ENCODE measurements around the gene SYNE3. TPM values are rescaled to one million over a fixed set of nuclear protein-coding genes. Genes with fewer than 3 reads are reported as not detected.
A peak's percentile ranks its signal among the peaks of the same experiment; 100 is the strongest.

SYNE3 gene
- polyA plus RNA-seq, 1 donor (not counting 4 experiments of a cell fraction or from before 2014, with no cell fraction given): 1.0 TPM

DNA sequence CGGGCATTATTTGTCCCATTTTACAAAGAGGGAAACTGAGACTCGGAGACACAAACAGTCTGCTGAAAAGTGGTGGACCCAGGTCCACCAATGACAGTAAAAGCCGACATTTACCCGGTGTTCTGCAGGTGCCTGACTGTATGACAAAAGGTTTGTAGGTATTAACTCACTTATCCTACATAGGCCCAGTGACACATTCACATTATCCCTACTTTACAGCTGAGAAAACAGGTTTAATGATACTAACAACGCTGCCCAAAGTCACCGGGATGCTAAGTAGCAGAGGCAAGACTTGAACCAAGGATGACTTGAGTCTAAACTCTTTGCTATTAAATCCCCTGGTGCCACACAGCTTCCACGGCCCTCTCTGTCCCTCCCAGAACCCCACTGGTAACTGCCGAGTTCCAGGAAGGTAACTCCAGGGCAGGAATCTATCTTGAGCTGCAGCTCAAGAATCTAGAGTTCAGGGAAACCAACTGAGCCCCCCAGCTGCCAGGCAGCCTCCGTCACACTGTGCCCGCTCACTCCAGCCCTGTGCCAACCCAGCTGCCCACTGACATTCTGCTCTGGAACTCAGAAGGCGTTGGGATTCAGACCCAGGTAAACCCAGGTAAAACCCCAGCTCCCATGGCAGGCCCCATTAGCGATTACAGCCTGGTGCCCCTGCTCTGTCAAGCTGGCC is 33.7 kb downstream of the SYNE3 start:
- Histone ChIP-seq H3K27me3 (ENCODE audit: control insufficient read depth, extremely low read depth, insufficient read depth, low read length) (no peaks in the 10 kb centered on the region), H3K27ac (ENCODE audit: control insufficient read depth, insufficient read depth, low read length) (no peak overlapping the region), H3K4me2 (ENCODE audit: control insufficient read depth, extremely low read depth, insufficient read depth, low read depth, low read length) (peak overlapping the region; percentile 59), H3K9ac (ENCODE audit: control insufficient read depth, extremely low read depth, insufficient read depth, low read length) (no peak overlapping the region), H3K4me1 (ENCODE audit: control insufficient read depth, extremely low read depth, insufficient read depth, low read length) (peaks cover 19% of the 10 kb centered on the region), H2AFZ (ENCODE audit: control insufficient read depth, low read length) (no peak overlapping the region), H3K79me2 (ENCODE audit: control insufficient read depth, insufficient read depth, low read length) (no peaks in the 10 kb centered on the region), H3K36me3 (ENCODE audit: control insufficient read depth in 2 of 2, extremely low read depth in 1 of 2, insufficient read depth in 2 of 2, low read length in 2 of 2) (no peaks in the 10 kb centered on the region), H3K9me3 (ENCODE audit: control insufficient read depth, low read depth, low read length) (no peaks in the 10 kb centered on the region), H3K4me3 (ENCODE audit: control insufficient read depth in 2 of 3, extremely low read depth in 1 of 3, insufficient read depth in 2 of 3, low read depth in 1 of 3, low read length in 3 of 3) (no peak overlapping the region), H4K20me1 (ENCODE audit: control insufficient read depth, extremely low read depth, insufficient read depth, low read length) (peaks cover 5% of the 10 kb centered on the region), H3K9me1 (ENCODE audit: control insufficient read depth, extremely low read depth, insufficient read depth, low read length) (peaks cover 7% of the 10 kb centered on the region)
- TF ChIP-seq, protein P1, sequence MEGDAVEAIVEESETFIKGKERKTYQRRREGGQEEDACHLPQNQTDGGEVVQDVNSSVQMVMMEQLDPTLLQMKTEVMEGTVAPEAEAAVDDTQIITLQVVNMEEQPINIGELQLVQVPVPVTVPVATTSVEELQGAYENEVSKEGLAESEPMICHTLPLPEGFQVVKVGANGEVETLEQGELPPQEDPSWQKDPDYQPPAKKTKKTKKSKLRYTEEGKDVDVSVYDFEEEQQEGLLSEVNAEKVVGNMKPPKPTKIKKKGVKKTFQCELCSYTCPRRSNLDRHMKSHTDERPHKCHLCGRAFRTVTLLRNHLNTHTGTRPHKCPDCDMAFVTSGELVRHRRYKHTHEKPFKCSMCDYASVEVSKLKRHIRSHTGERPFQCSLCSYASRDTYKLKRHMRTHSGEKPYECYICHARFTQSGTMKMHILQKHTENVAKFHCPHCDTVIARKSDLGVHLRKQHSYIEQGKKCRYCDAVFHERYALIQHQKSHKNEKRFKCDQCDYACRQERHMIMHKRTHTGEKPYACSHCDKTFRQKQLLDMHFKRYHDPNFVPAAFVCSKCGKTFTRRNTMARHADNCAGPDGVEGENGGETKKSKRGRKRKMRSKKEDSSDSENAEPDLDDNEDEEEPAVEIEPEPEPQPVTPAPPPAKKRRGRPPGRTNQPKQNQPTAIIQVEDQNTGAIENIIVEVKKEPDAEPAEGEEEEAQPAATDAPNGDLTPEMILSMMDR (optimal IDR thresholded peaks at IDR 0.05 in 1 of 3, IDR thresholded peaks at IDR 0.05 in 1 of 3, conservative IDR thresholded peaks at IDR 0.05 in 1 of 3; ENCODE audit: extremely low read depth in 1 of 3, insufficient read depth in 2 of 3, low read length in 3 of 3): no peak
- TF ChIP-seq EZH2 (IDR thresholded peaks at IDR 0.05; ENCODE audit: low read length): no peak
- no peak for FAIRE-seq
- no peak for DNase-seq (ENCODE audit: low read depth, low spot score)
- dilution Hi-C loops (cut with MboI; ENCODE audit: extremely low pct_ligation_motif_present, low sequenced_read_pairs): no loop called here

DNA sequence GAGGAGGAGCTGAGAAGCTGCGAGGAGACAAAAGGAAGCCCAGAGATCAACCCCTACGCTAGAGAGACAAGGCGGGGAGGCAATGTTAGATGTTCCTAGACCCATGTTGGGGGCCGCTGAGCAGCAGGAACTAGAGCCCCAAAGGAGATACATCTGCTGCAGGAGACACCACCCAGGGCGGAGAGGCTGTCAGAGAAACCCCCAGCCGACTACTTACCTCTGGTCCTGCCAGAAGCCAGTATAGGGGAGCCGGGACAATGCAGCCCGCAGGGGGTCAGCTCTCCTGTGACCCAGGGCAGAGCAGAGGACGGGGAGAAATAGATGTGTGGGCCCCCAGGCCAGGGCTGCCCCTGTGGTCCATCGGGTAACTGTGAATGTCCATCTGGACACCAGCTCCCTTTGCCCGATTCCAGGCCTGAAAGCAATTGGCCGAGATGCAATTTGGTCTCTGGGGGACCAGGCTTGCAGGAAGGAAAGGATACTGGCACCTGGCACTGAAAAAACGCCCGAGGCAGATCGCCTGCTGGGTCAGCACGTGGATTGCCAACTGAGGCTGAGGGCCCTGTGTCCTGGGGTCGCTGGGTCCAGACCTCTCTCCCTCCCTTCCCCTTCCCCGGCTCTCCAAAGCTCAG is 34.9 kb downstream of the SYNE3 start:
- H3K4me3 ChIP-seq (ENCODE audit: control insufficient read depth in 2 of 3, extremely low read depth in 1 of 3, insufficient read depth in 2 of 3, low read depth in 1 of 3, low read length in 3 of 3): no peak overlapping the region
- H2AFZ ChIP-seq (ENCODE audit: control insufficient read depth, low read length): no peak overlapping the region
- H3K27me3 ChIP-seq (ENCODE audit: control insufficient read depth, extremely low read depth, insufficient read depth, low read length): no peaks in the 10 kb centered on the region
- H4K20me1 ChIP-seq (ENCODE audit: control insufficient read depth, extremely low read depth, insufficient read depth, low read length): peaks cover 5% of the 10 kb centered on the region
- no peak overlapping the region for H3K27ac ChIP-seq (ENCODE audit: control insufficient read depth, insufficient read depth, low read length)
- H3K9me1 ChIP-seq (ENCODE audit: control insufficient read depth, extremely low read depth, insufficient read depth, low read length): peaks cover 7% of the 10 kb centered on the region
- no peak overlapping the region for H3K4me2 ChIP-seq (ENCODE audit: control insufficient read depth, extremely low read depth, insufficient read depth, low read depth, low read length)
- H3K4me1 ChIP-seq (ENCODE audit: control insufficient read depth, extremely low read depth, insufficient read depth, low read length): peaks cover 19% of the 10 kb centered on the region
- FAIRE-seq (no peak), DNase-seq (ENCODE audit: low read depth, low spot score) (no peak)
- H3K79me2 ChIP-seq (ENCODE audit: control insufficient read depth, insufficient read depth, low read length): no peaks in the 10 kb centered on the region
- H3K36me3 ChIP-seq (ENCODE audit: control insufficient read depth in 2 of 2, extremely low read depth in 1 of 2, insufficient read depth in 2 of 2, low read length in 2 of 2): no peaks in the 10 kb centered on the region
- no peak for TF ChIP-seq EZH2 (IDR thresholded peaks at IDR 0.05; ENCODE audit: low read length)
- TF ChIP-seq, protein P1 (optimal IDR thresholded peaks at IDR 0.05 in 1 of 3, IDR thresholded peaks at IDR 0.05 in 1 of 3, conservative IDR thresholded peaks at IDR 0.05 in 1 of 3; ENCODE audit: extremely low read depth in 1 of 3, insufficient read depth in 2 of 3, low read length in 3 of 3): no peak
- H3K9me3 ChIP-seq (ENCODE audit: control insufficient read depth, low read depth, low read length): no peaks in the 10 kb centered on the region
- H3K9ac ChIP-seq (ENCODE audit: control insufficient read depth, extremely low read depth, insufficient read depth, low read length): no peak overlapping the region
- dilution Hi-C loops (cut with MboI; ENCODE audit: extremely low pct_ligation_motif_present, low sequenced_read_pairs): no loop called here
